GM12874 (cell line): ENCODE measurements around the gene PADI2.

Source experiments
- CTCF ChIP-seq: IDR thresholded peaks from 2 replicates; pipeline ENCODE4 v1.5.1; 2011; ENCODE audit warnings: low read depth, mild to moderate bottlenecking, control low read depth, low read length, moderate library complexity; ENCODE audit not compliant: insufficient read depth

The PADI2 gene

GRCh38 chr1:17069452-17070162 is 49.6 kb downstream of the PADI2 start:
- no peak for TF ChIP-seq CTCF

- no peak for TF ChIP-seq CTCF
Observed at GRCh38 chr1:17068789-17069188, 50.5 kb downstream of the PADI2 start.

GRCh38 chr1:17067465-17068240 is 51.6 kb downstream of the PADI2 start:
- no peak for TF ChIP-seq CTCF

GRCh38 chr1:17067069-17067426 is 52.2 kb downstream of the PADI2 start:
- TF ChIP-seq CTCF, result no peak

GRCh38 chr1:17066361-17067068 is 52.7 kb downstream of the PADI2 start:
- no peak for TF ChIP-seq CTCF

- no peak for TF ChIP-seq CTCF
Observed at GRCh38 chr1:17065666-17066065, 53.6 kb downstream of the PADI2 start.

- no peak for TF ChIP-seq CTCF
Observed at GRCh38 chr1:17061892-17062291, 57.4 kb downstream of the PADI2 start.
